ENCODE data around the gene MYLK2. TPM values are rescaled to one million over a fixed set of nuclear protein-coding genes. Genes with fewer than 3 reads are reported as not detected.

MYLK2 gene
- total RNA-seq, 2 experiments from 2014 or later, result not detected

GRCh38 chr20:31883829-31884228 is 64.7 kb downstream of the MYLK2 start:
- DNase-seq, result no peak
- H3K9me3 ChIP-seq (ENCODE audit: control insufficient read depth in 1 of 2, insufficient read depth in 1 of 2, low read length in 2 of 2), result no peaks in the 10 kb centered on the region
- Mint-ChIP-seq H3K9me3 (no peaks in the 10 kb centered on the region), H3K36me3 (ENCODE audit: low read depth) (peaks cover 6% of the 10 kb centered on the region), H3K27me3 (peaks cover 32% of the 10 kb centered on the region), H3K4me3 (no peak overlapping the region), H3K27ac (no peak overlapping the region), H3K4me1 (ENCODE audit: low read depth) (peaks cover 12% of the 10 kb centered on the region)
- POLR2A ChIA-PET, result no interaction called here
- H3K27me3 ChIP-seq (ENCODE audit: control insufficient read depth in 1 of 2, insufficient read depth in 2 of 2, low read length in 2 of 2), result peaks cover 0 to 3% of the 10 kb centered on the region in 2 experiments
- CTCF ChIA-PET, result no interaction called here
- TF ChIP-seq, protein P1, sequence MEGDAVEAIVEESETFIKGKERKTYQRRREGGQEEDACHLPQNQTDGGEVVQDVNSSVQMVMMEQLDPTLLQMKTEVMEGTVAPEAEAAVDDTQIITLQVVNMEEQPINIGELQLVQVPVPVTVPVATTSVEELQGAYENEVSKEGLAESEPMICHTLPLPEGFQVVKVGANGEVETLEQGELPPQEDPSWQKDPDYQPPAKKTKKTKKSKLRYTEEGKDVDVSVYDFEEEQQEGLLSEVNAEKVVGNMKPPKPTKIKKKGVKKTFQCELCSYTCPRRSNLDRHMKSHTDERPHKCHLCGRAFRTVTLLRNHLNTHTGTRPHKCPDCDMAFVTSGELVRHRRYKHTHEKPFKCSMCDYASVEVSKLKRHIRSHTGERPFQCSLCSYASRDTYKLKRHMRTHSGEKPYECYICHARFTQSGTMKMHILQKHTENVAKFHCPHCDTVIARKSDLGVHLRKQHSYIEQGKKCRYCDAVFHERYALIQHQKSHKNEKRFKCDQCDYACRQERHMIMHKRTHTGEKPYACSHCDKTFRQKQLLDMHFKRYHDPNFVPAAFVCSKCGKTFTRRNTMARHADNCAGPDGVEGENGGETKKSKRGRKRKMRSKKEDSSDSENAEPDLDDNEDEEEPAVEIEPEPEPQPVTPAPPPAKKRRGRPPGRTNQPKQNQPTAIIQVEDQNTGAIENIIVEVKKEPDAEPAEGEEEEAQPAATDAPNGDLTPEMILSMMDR (IDR thresholded peaks at IDR 0.05), result no peak
- no peak overlapping the region for H3K4me3 ChIP-seq (ENCODE audit: low read length)
- intact Hi-C loops (cut with DNase I, micrococcal nuclease), result no loop called here
- no peak for ATAC-seq (ENCODE audit: poor library complexity)
- H3K4me1 ChIP-seq (ENCODE audit: insufficient read depth, low read length), result peaks cover 14% of the 10 kb centered on the region
- H3K36me3 ChIP-seq (ENCODE audit: insufficient read depth, low read length), result no peaks in the 10 kb centered on the region
- H3K27ac ChIP-seq (ENCODE audit: low read depth in 1 of 2, low read length in 2 of 2), result no peak overlapping the region

Other genes with a start within 250 kb of the MYLK2 start
- 10 to 100 TPM; 22.8 to 24.2 TPM for gene ID1, start 214.1 kb upstream of the MYLK2 start, total RNA-seq
- gene COX4I2, start 181.4 kb upstream of the MYLK2 start, total RNA-seq, result not detected
- 10 to 100 TPM; 11.8 to 11.9 TPM for gene BCL2L1, start 96.5 kb upstream of the MYLK2 start, total RNA-seq
- gene TPX2, start 80.1 kb upstream of the MYLK2 start, total RNA-seq, result under 1 TPM; 0.85 to 0.89 TPM
- not detected for gene FOXS1, start 26.2 kb downstream of the MYLK2 start, total RNA-seq
- gene DUSP15, start 51.2 kb downstream of the MYLK2 start, total RNA-seq, result not detected
- gene TTLL9, start 51.3 kb downstream of the MYLK2 start, total RNA-seq, result not detected
- gene PDRG1, start 132.7 kb downstream of the MYLK2 start, total RNA-seq, result 1 to 10 TPM; 6.5 to 7.1 TPM
- not detected for gene XKR7, start 148.8 kb downstream of the MYLK2 start, total RNA-seq
- not detected for gene CCM2L, start 191.1 kb downstream of the MYLK2 start, total RNA-seq
- gene HCK, start 232.9 kb downstream of the MYLK2 start, total RNA-seq, result 1 to 10 TPM in 1 of 2 experiments, under 1 TPM in 1; 0.67 to 1.0 TPM